C4-2B (cell line): ENCODE results near the gene LILRB3.
"Not testable (repeated sequence)": the region's sequence is repeated elsewhere in the genome, so short reads cannot be mapped to it uniquely, and the experiment has no call there.

ENCODE experiments used
- CTCF ChIP-seq: fragments of 450-650 bp; conservative IDR thresholded peaks from 2 replicates; pipeline ENCODE4 v1.5.1; 2017; ENCODE audit warnings: mild to moderate bottlenecking
- ZFX ChIP-seq: fragments of 450-650 bp; IDR thresholded peaks from 2 replicates; pipeline ENCODE4 v1.6.1; 2017

- TF ChIP-seq CTCF, ZFX: not testable (repeated sequence)
Observed at GRCh38 chr19:54194463-54194862, 28.3 kb downstream of the LILRB3 start.
